H9 (cell line): Measurements from ENCODE around the gene SNCB. TPM values are rescaled to one million over a fixed set of nuclear protein-coding genes. Genes with fewer than 3 reads are reported as not detected.
A peak's percentile ranks its signal among the peaks of the same experiment; 100 is the strongest.

ENCODE experiments used
- DNase-seq: peaks from one replicate; pipeline ENCODE4 v3.0.0-alpha.2; 2017
- H2AFZ ChIP-seq: one replicate; pipeline ENCODE4 v1.6.1; 2013; ENCODE audit warnings: mild to moderate bottlenecking, low read length, control low read depth, moderate library complexity
- H2AK5ac ChIP-seq: 2 replicates; pipeline ENCODE4 v1.6.1; 2013; ENCODE audit warnings: low read length, control low read depth, mixed read lengths; ENCODE audit not compliant: insufficient read length
- H2BK120ac ChIP-seq: one replicate; pipeline ENCODE4 v1.6.1; 2013; ENCODE audit warnings: low read depth, mild to moderate bottlenecking, low read length, control low read depth, inconsistent platforms; ENCODE audit not compliant: poor library complexity, severe bottlenecking
- H2BK12ac ChIP-seq: 2 replicates; pipeline ENCODE4 v1.6.1; 2013; ENCODE audit warnings: low read length, control low read depth, mixed read lengths, low read depth; ENCODE audit not compliant: insufficient read length
- H2BK15ac ChIP-seq: 2 replicates; pipeline ENCODE4 v1.6.1; 2013; ENCODE audit warnings: low read depth, low read length, control low read depth
- H2BK20ac ChIP-seq: one replicate; pipeline ENCODE4 v1.6.1; 2013; ENCODE audit warnings: low read depth, mild to moderate bottlenecking, low read length, control low read depth, inconsistent platforms; ENCODE audit not compliant: poor library complexity, severe bottlenecking
- H2BK5ac ChIP-seq: 2 replicates; pipeline ENCODE4 v1.6.1; 2013; ENCODE audit warnings: low read length, control low read depth, mixed read lengths; ENCODE audit not compliant: insufficient read length
- H3K14ac ChIP-seq: 2 replicates; pipeline ENCODE4 v1.6.1; 2013; ENCODE audit warnings: low read length, control low read depth; ENCODE audit not compliant: insufficient read depth
- H3K18ac ChIP-seq: 2 replicates; pipeline ENCODE4 v1.6.1; 2013; ENCODE audit warnings: low read depth, mild to moderate bottlenecking, mixed read lengths, low read length, control low read depth; ENCODE audit not compliant: insufficient read length
- H3K23ac ChIP-seq: 2 replicates; pipeline ENCODE4 v1.6.1; 2013; ENCODE audit warnings: low read length, control low read depth, mixed read lengths, low read depth; ENCODE audit not compliant: insufficient read length
- H3K23me2 ChIP-seq: 2 replicates; pipeline ENCODE4 v1.6.1; 2013; ENCODE audit warnings: low read depth, mild to moderate bottlenecking, mixed read lengths, low read length, control low read depth; ENCODE audit not compliant: insufficient read length, poor library complexity, severe bottlenecking
- H3K27ac ChIP-seq: 2 replicates; pipeline ENCODE4 v1.5.1; 2013; ENCODE audit warnings: low read length, control low read depth, mixed read lengths, low read depth; ENCODE audit not compliant: insufficient read length
- H3K27me3 ChIP-seq: 2 replicates; pipeline ENCODE4 v1.6.1; 2013; ENCODE audit warnings: low read length, control low read depth, inconsistent platforms; ENCODE audit not compliant: insufficient read depth
- H3K4ac ChIP-seq: 2 replicates; pipeline ENCODE4 v1.6.1; 2013; ENCODE audit warnings: low read depth, mild to moderate bottlenecking, control low read depth, inconsistent platforms, low read length, moderate library complexity
- H3K4me1 ChIP-seq: 2 replicates; pipeline ENCODE4 v1.6.1; 2013; ENCODE audit warnings: low read length, control low read depth, inconsistent platforms; ENCODE audit not compliant: insufficient read depth
- H3K4me2 ChIP-seq: 2 replicates; pipeline ENCODE4 v1.6.1; 2013; ENCODE audit warnings: low read length, control low read depth, mixed read lengths; ENCODE audit not compliant: insufficient read length, insufficient read depth
- H3K56ac ChIP-seq: 2 replicates; pipeline ENCODE4 v1.6.1; 2013; ENCODE audit warnings: low read depth, mild to moderate bottlenecking, mixed read lengths, low read length, control low read depth; ENCODE audit not compliant: insufficient read length
- H3K79me1 ChIP-seq: 2 replicates; pipeline ENCODE4 v1.6.1; 2013; ENCODE audit warnings: low read depth, mild to moderate bottlenecking, moderate library complexity, low read length, control low read depth, inconsistent platforms; ENCODE audit not compliant: insufficient read depth, poor library complexity, severe bottlenecking
- H3K79me2 ChIP-seq: 2 replicates; pipeline ENCODE4 v1.6.1; 2013; ENCODE audit warnings: low read length, control low read depth, inconsistent platforms; ENCODE audit not compliant: insufficient read depth
- H3K9ac ChIP-seq: 2 replicates; pipeline ENCODE4 v1.6.1; 2013; ENCODE audit warnings: low read length, control low read depth, mixed read lengths; ENCODE audit not compliant: insufficient read length; ENCODE audit errors: extremely low read depth
- H3K9me3 ChIP-seq: one replicate; pipeline ENCODE4 v1.6.1; 2013; ENCODE audit warnings: low read depth, low read length, inconsistent platforms; ENCODE audit not compliant: control insufficient read depth
- H3T11ph ChIP-seq: one replicate; pipeline ENCODE4 v1.6.1; 2013; ENCODE audit warnings: mild to moderate bottlenecking, low read length, control low read depth, inconsistent platforms
- H4K20me1 ChIP-seq: one replicate; pipeline ENCODE4 v1.6.1; 2013; ENCODE audit not compliant: control insufficient read depth, insufficient read length, insufficient read depth
- H4K5ac ChIP-seq: 2 replicates; pipeline ENCODE4 v1.6.1; 2013; ENCODE audit warnings: low read depth, mild to moderate bottlenecking, mixed read lengths, low read length, control low read depth; ENCODE audit not compliant: insufficient read length
- H4K8ac ChIP-seq: replicated peaks from 2 replicates; pipeline ENCODE4 v1.6.1; 2013; ENCODE audit warnings: low read length, control low read depth, mixed read lengths, low read depth; ENCODE audit not compliant: insufficient read length
- H4K91ac ChIP-seq: 2 replicates; pipeline ENCODE4 v1.6.1; 2013; ENCODE audit warnings: low read depth, mild to moderate bottlenecking, moderate library complexity, mixed read lengths, low read length, control low read depth; ENCODE audit not compliant: insufficient read length
- H3K27ac Mint-ChIP-seq, 3 experiments: 2 replicates in 2 of 3; 3 replicates in 1 of 3; pipeline ENCODE4 v1.8.0; 2020 to 2021; ENCODE audit warnings: mixed read lengths in 3 of 3, mild to moderate bottlenecking in 1 of 3, moderate library complexity in 1 of 3
- H3K27me3 Mint-ChIP-seq: 2 replicates; pipeline ENCODE4 v1.8.0; 2021; ENCODE audit warnings: low read depth, mild to moderate bottlenecking, moderate library complexity, mixed read lengths
- H3K36me3 Mint-ChIP-seq, 3 experiments: 2 replicates in 2 of 3; 3 replicates in 1 of 3; pipeline ENCODE4 v1.8.0; 2020 to 2021; ENCODE audit warnings: low read depth in 3 of 3, mixed read lengths in 3 of 3; ENCODE audit not compliant: insufficient read depth in 1 of 3
- H3K4me1 Mint-ChIP-seq, 2 experiments: 2 replicates each; pipeline ENCODE4 v1.8.0; 2020; ENCODE audit warnings: mixed read lengths in 2 of 2
- H3K4me3 Mint-ChIP-seq, 2 experiments: 2 replicates in 1 of 2; 3 replicates in 1 of 2; pipeline ENCODE4 v1.8.0; 2020 to 2021; ENCODE audit warnings: mild to moderate bottlenecking in 2 of 2, mixed read lengths in 2 of 2, moderate library complexity in 1 of 2
- H3K9me3 Mint-ChIP-seq, 2 experiments: 2 replicates in 1 of 2; 3 replicates in 1 of 2; pipeline ENCODE4 v1.8.0; 2020; ENCODE audit warnings: mild to moderate bottlenecking in 2 of 2, mixed read lengths in 2 of 2, moderate library complexity in 1 of 2
- WGBS: extraction: QIAGEN DNeasy Blood & Tissue Kit; methylation state at CpG from one replicate; pipeline ENCODE4 v1.1.7; 2013; ENCODE audit warnings: missing lambda C conversion rate, low lambda C conversion rate, mixed read lengths; ENCODE audit not compliant: insufficient read length; ENCODE audit errors: extremely low coverage; 5-methylcytosine and 5-hydroxymethylcytosine counted together
- total RNA-seq: library from RNA; stranded (reverse); gene quantifications from 2 replicates; pipeline ENCODE4 v1.2.1, GENCODE V29; 2021
- TF ChIP-seq, protein P1 (sequence below): fragments of 200-600 bp; sonication (generic); conservative IDR thresholded peaks from 3 replicates; pipeline ENCODE4 v1.8.0; 2021; ENCODE audit warnings: antibody characterized with exemption, mild to moderate bottlenecking

Gene SNCB
- total RNA-seq, 1 experiment from 2014 or later = 3.5 TPM

GRCh38 chr5:176577312-176578176, 52.8 kb downstream of the SNCB start:
- Histone ChIP-seq H3K4ac (no peak overlapping the region), H4K91ac (no peak overlapping the region), H3K4me1 (no peaks in the 10 kb centered on the region), H3K27me3 (no peaks in the 10 kb centered on the region), H3K23me2 (no peaks in the 10 kb centered on the region), H2AK5ac (no peak overlapping the region), H2BK15ac (no peak overlapping the region), H2BK20ac (no peak overlapping the region), H2BK12ac (no peak overlapping the region), H3K79me2 (no peaks in the 10 kb centered on the region), H3K4me2 (no peak overlapping the region), H3T11ph (no peak overlapping the region), H2AFZ (no peak overlapping the region), H3K9me3 (no peaks in the 10 kb centered on the region), H2BK120ac (no peak overlapping the region), H3K56ac (no peak overlapping the region), H3K18ac (no peak overlapping the region), H4K20me1 (no peaks in the 10 kb centered on the region), H3K23ac (no peak overlapping the region), H4K5ac (no peak overlapping the region), H3K79me1 (no peaks in the 10 kb centered on the region), H3K9ac (no peak overlapping the region), H2BK5ac (no peak overlapping the region), H4K8ac (no peak overlapping the region), H3K27ac (no peak overlapping the region), H3K14ac (no peak overlapping the region)
- TF ChIP-seq, protein P1, sequence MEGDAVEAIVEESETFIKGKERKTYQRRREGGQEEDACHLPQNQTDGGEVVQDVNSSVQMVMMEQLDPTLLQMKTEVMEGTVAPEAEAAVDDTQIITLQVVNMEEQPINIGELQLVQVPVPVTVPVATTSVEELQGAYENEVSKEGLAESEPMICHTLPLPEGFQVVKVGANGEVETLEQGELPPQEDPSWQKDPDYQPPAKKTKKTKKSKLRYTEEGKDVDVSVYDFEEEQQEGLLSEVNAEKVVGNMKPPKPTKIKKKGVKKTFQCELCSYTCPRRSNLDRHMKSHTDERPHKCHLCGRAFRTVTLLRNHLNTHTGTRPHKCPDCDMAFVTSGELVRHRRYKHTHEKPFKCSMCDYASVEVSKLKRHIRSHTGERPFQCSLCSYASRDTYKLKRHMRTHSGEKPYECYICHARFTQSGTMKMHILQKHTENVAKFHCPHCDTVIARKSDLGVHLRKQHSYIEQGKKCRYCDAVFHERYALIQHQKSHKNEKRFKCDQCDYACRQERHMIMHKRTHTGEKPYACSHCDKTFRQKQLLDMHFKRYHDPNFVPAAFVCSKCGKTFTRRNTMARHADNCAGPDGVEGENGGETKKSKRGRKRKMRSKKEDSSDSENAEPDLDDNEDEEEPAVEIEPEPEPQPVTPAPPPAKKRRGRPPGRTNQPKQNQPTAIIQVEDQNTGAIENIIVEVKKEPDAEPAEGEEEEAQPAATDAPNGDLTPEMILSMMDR = no peak
- H3K9me3 Mint-ChIP-seq = no peaks in the 10 kb centered on the region
- H3K36me3 Mint-ChIP-seq = no peaks in the 10 kb centered on the region
- H3K4me3 Mint-ChIP-seq = no peak overlapping the region
- peaks cover 2 to 12% of the 10 kb centered on the region in 2 experiments; a peak in 3 of 4 replicates for H3K4me1 Mint-ChIP-seq
- H3K27ac Mint-ChIP-seq = peak overlapping the region in 1 of 3 experiments; percentile 79; a peak in 1 of 7 replicates
- peaks cover 31% of the 10 kb centered on the region for H3K27me3 Mint-ChIP-seq
- no peak for DNase-seq
- WGBS = no CpG with 5 or more reads among the region's 36 CpGs
